Omental fat pad (tissue), 4 donors: ENCODE data around the gene UPK2. TPM values are rescaled to one million over a fixed set of nuclear protein-coding genes. Genes with fewer than 3 reads are reported as not detected.
"Not testable (repeated sequence)": the region's sequence is repeated elsewhere in the genome, so short reads cannot be mapped to it uniquely, and the experiment has no call there.

Source experiments
- ATAC-seq: fragments of 150-250 bp; one replicate; pipeline ENCODE4 v1.9.1; 2016; ENCODE audit warnings: mild to moderate bottlenecking, moderate library complexity; ENCODE audit not compliant: low FRiP score
- DNase-seq: peaks from one replicate; pipeline ENCODE4 v3.0.0-alpha.2; 2019; ENCODE audit warnings: low spot score
- CTCF ChIP-seq, 3 donors: fragments of 450-650 bp; IDR thresholded peaks; one replicate each; pipeline ENCODE4 v1.5.1; 2016 to 2017; ENCODE audit warnings: antibody characterized with exemption in 3 of 3, mild to moderate bottlenecking in 3 of 3, moderate library complexity in 2 of 3
- total RNA-seq, 4 donors: library from RNA; depleted of rRNA; stranded (reverse); fragments of >200 nt; gene quantifications; one replicate each; pipeline ENCODE4 v1.1.0, GENCODE V29; 2016

The UPK2 gene
- total RNA-seq, 4 donors from 2014 or later, result not detected

- TF ChIP-seq CTCF (IDR thresholded peaks at IDR 0.05), result no peak
- no peak for DNase-seq
- no peak for ATAC-seq
These were observed 19.9 kb downstream of the UPK2 start for GRCh38 chr11:118975771-118976709.

- TF ChIP-seq CTCF (IDR thresholded peaks at IDR 0.05), result no peak
- DNase-seq (no peak), ATAC-seq (no peak)
These were observed 23.3 kb downstream of the UPK2 start for GRCh38 chr11:118979434-118979833.

- peak; percentile 49 for ATAC-seq
- DNase-seq, result no peak
- TF ChIP-seq CTCF (IDR thresholded peaks at IDR 0.05), result no peak
These were observed 24.2 kb downstream of the UPK2 start for GRCh38 chr11:118980191-118980881.

GRCh38 chr11:118984337-118984736 lies 28.2 kb downstream of the UPK2 start:
- ATAC-seq, DNase-seq: not testable (repeated sequence)

GRCh38 chr11:118984825-118985224 lies 28.7 kb downstream of the UPK2 start:
- ATAC-seq (no peak), DNase-seq (no peak)

GRCh38 chr11:118988280-118988679 lies 32.2 kb downstream of the UPK2 start:
- no peak for TF ChIP-seq CTCF (IDR thresholded peaks at IDR 0.05)
- no peak for ATAC-seq
- DNase-seq, result no peak

More at GRCh38 chr11:118984825-118985224, 28.7 kb downstream of the UPK2 start:
- TF ChIP-seq CTCF (IDR thresholded peaks at IDR 0.05), result no peak

GRCh38 chr11:118991486-118992038 lies 35.5 kb downstream of the UPK2 start:
- not testable (repeated sequence) for ATAC-seq, DNase-seq
